Measurements from ENCODE around the gene NBEAL2. TPM values are rescaled to one million over a fixed set of nuclear protein-coding genes. Genes with fewer than 3 reads are reported as not detected.

Gene NBEAL2
- total and polyA plus RNA-seq, 4 donors, result 10.2 to 22.1 (median 16.4) TPM

GRCh38 chr3:47008851-47009224, 29.4 kb downstream of the NBEAL2 start:
- Histone ChIP-seq H3K27ac (ENCODE audit: low read depth, low read length) (no peak overlapping the region), H3K27me3 (ENCODE audit: control insufficient read depth, insufficient read depth, low read length) (no peaks in the 10 kb centered on the region), H3K4me1 (ENCODE audit: control insufficient read depth, insufficient read depth, low read length) (peaks cover 11% of the 10 kb centered on the region), H3K36me3 (ENCODE audit: control insufficient read depth, insufficient read depth, low read length) (peaks cover 55% of the 10 kb centered on the region), H3K9me3 (ENCODE audit: control insufficient read depth, insufficient read depth, low read length) (no peaks in the 10 kb centered on the region), H3K4me3 (ENCODE audit: low read depth, low read length) (peak overlapping the region; percentile 69)
- DNase-seq (ENCODE audit: low read depth in 4 of 6, low spot score in 6 of 6), result no peak
- 8% methylated on average over 21 of the region's 23 CpGs for WGBS (ENCODE audit: insufficient coverage)

DNA sequence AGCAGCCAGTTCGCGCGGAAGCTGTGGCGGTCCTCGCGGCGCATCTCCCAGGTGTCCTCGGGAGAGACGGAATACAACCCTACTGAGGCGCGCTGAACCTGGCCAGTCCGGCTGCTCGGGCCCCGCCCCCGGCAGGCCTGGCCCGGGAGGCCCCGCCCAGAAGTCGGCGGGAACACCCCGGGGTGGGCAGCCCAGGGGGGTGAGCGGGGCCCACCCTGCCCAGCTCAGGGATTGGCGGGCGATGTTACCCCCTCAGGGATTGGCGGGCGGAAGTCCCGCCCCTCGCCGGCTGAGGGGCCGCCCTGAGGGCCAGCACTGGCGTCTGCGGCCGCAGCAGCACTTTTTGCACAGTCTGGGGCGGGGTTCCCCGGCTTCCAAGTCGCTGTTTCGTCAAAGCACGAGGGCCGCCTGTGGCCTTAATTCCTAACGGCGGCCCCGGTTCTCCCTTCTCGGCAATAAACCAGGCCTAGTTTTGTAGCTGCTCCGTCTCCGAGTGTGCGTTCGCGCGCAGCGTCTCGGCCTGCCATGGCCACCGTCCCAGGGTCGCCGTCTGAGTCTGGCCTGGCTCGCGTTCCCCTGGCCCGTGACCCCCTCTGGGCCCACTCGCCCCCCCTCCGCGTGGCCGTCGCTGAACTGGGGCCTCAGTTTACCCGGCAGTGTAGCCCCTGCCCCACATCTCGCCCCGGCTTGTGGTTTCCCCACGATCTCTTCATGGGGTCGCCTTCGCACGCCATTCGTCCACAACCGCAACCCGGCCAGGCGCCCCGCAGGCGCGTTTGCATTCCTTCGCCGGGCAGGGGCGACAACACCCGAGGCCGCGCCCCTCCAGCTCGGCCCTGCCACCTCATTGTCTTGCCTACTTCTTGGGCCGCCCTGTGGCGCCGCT, 30.0 kb downstream of the NBEAL2 start:
- Histone ChIP-seq H3K9me3 (ENCODE audit: control insufficient read depth, insufficient read depth, low read length) (no peaks in the 10 kb centered on the region), H3K4me1 (ENCODE audit: control insufficient read depth, insufficient read depth, low read length) (peaks cover 11% of the 10 kb centered on the region), H3K27ac (ENCODE audit: low read depth, low read length) (peak overlapping the region; percentile 82), H3K27me3 (ENCODE audit: control insufficient read depth, insufficient read depth, low read length) (no peaks in the 10 kb centered on the region), H3K4me3 (ENCODE audit: low read depth, low read length) (peak overlapping the region; percentile 69), H3K36me3 (ENCODE audit: control insufficient read depth, insufficient read depth, low read length) (peaks cover 48% of the 10 kb centered on the region)
- peak; percentile 44 to 97 (median 76) for DNase-seq (ENCODE audit: low read depth in 4 of 6, low spot score in 6 of 6)
- WGBS (ENCODE audit: insufficient coverage), result under 1% methylated on average over 85 of the region's 85 CpGs

- Histone ChIP-seq H3K36me3 (ENCODE audit: control insufficient read depth, insufficient read depth, low read length) (peaks cover 41% of the 10 kb centered on the region), H3K4me1 (ENCODE audit: control insufficient read depth, insufficient read depth, low read length) (peaks cover 11% of the 10 kb centered on the region), H3K27ac (ENCODE audit: low read depth, low read length) (peak overlapping the region; percentile 82), H3K9me3 (ENCODE audit: control insufficient read depth, insufficient read depth, low read length) (no peaks in the 10 kb centered on the region), H3K27me3 (ENCODE audit: control insufficient read depth, insufficient read depth, low read length) (no peaks in the 10 kb centered on the region), H3K4me3 (ENCODE audit: low read depth, low read length) (peak overlapping the region; percentile 69)
- 58% methylated on average over 18 of the region's 23 CpGs for WGBS (ENCODE audit: insufficient coverage)
- DNase-seq (ENCODE audit: low read depth in 4 of 6, low spot score in 6 of 6), result no peak
These were observed 30.7 kb downstream of the NBEAL2 start for GRCh38 chr3:47010111-47010712.

DNA sequence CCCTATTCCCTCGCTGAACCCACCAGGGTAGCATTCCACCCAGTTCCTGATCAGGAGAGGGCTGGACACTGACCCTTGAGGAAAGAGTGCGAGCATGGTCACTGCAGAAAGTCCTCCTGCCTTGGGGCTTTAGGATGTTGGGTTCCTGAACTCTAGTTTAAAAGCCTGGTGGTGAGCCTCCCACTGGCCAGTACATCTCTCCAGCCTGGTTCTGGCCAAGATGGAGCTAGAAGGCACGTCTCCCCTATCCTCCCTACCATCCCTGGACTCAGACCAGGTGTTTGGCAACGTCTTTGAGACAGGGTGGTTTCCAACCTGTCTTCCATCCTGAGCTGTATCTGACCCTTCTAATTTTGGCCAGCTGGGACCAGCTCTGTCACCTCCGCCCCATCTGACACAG, 31.4 kb downstream of the NBEAL2 start:
- WGBS (ENCODE audit: insufficient coverage), result 94% methylated on average over 5 of the region's 5 CpGs
- Histone ChIP-seq H3K4me1 (ENCODE audit: control insufficient read depth, insufficient read depth, low read length) (peaks cover 11% of the 10 kb centered on the region), H3K4me3 (ENCODE audit: low read depth, low read length) (no peak overlapping the region), H3K27me3 (ENCODE audit: control insufficient read depth, insufficient read depth, low read length) (no peaks in the 10 kb centered on the region), H3K36me3 (ENCODE audit: control insufficient read depth, insufficient read depth, low read length) (peaks cover 34% of the 10 kb centered on the region), H3K9me3 (ENCODE audit: control insufficient read depth, insufficient read depth, low read length) (no peaks in the 10 kb centered on the region), H3K27ac (ENCODE audit: low read depth, low read length) (no peak overlapping the region)
- no peak for DNase-seq (ENCODE audit: low read depth in 4 of 6, low spot score in 6 of 6)

GRCh38 chr3:47011371-47011770, 31.9 kb downstream of the NBEAL2 start:
- peaks cover 29% of the 10 kb centered on the region for H3K36me3 ChIP-seq (ENCODE audit: control insufficient read depth, insufficient read depth, low read length)
- no peaks in the 10 kb centered on the region for H3K27me3 ChIP-seq (ENCODE audit: control insufficient read depth, insufficient read depth, low read length)
- peaks cover 11% of the 10 kb centered on the region for H3K4me1 ChIP-seq (ENCODE audit: control insufficient read depth, insufficient read depth, low read length)
- no peak overlapping the region for H3K27ac ChIP-seq (ENCODE audit: low read depth, low read length)
- WGBS (ENCODE audit: insufficient coverage), result 94% methylated on average over 5 of the region's 6 CpGs
- H3K4me3 ChIP-seq (ENCODE audit: low read depth, low read length), result no peak overlapping the region
- no peaks in the 10 kb centered on the region for H3K9me3 ChIP-seq (ENCODE audit: control insufficient read depth, insufficient read depth, low read length)
- no peak for DNase-seq (ENCODE audit: low read depth in 4 of 6, low spot score in 6 of 6)

DNA sequence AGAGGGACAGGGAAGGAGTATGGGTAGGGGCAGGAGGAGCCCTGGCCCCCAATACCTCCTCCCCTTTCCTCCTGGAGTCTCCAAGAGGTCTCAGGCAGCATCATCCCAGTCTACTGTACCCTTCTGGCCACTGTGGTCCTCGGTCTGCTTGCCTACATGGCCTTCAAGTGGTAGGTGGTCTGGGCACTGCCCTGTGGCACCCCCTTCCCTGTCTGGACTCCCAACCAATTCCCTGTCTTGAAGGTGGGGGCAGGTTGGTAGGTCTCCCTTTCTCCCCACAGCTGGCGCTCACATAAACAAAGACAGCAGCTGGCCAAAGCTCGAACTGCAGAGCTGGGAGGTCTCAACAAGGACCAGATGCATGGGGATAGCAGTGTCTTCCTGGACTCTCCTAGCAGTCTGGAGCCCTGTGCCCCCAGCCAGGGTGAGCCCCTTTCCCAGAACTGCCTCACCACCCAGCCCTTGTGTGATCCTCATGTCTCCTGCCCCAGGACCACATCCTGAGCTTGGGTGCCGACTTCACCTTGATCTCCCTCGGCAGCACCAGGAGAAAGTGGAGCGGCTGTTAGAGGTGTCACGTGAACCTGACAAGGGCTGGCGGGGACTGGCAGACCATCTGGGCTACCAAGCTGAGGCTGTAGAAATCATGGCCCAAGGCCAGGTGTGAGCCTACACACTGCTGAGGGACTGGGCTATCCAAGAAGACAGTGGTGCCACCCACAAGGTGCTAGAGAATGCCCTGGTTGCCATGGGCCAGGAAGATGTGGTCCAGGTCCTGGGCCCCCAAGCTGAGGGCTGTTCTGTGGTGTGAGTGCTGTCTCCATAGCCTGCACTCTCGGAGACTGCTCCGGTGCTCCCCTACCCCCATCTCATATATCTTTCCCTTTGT, 33.1 kb downstream of the NBEAL2 start:
- peaks cover 11% of the 10 kb centered on the region for H3K4me1 ChIP-seq (ENCODE audit: control insufficient read depth, insufficient read depth, low read length)
- H3K4me3 ChIP-seq (ENCODE audit: low read depth, low read length), result no peak overlapping the region
- H3K9me3 ChIP-seq (ENCODE audit: control insufficient read depth, insufficient read depth, low read length), result no peaks in the 10 kb centered on the region
- 95% methylated on average over 8 of the region's 10 CpGs for WGBS (ENCODE audit: insufficient coverage)
- no peak overlapping the region for H3K27ac ChIP-seq (ENCODE audit: low read depth, low read length)
- H3K36me3 ChIP-seq (ENCODE audit: control insufficient read depth, insufficient read depth, low read length), result peaks cover 33% of the 10 kb centered on the region
- H3K27me3 ChIP-seq (ENCODE audit: control insufficient read depth, insufficient read depth, low read length), result no peaks in the 10 kb centered on the region
- peak in 1 of 6 donors; percentile 44 for DNase-seq (ENCODE audit: low read depth in 4 of 6, low spot score in 6 of 6)

- Histone ChIP-seq H3K4me1 (ENCODE audit: control insufficient read depth, insufficient read depth, low read length) (peaks cover 11% of the 10 kb centered on the region), H3K27ac (ENCODE audit: low read depth, low read length) (no peak overlapping the region), H3K4me3 (ENCODE audit: low read depth, low read length) (no peak overlapping the region), H3K9me3 (ENCODE audit: control insufficient read depth, insufficient read depth, low read length) (no peaks in the 10 kb centered on the region), H3K27me3 (ENCODE audit: control insufficient read depth, insufficient read depth, low read length) (no peaks in the 10 kb centered on the region), H3K36me3 (ENCODE audit: control insufficient read depth, insufficient read depth, low read length) (peaks cover 31% of the 10 kb centered on the region)
- WGBS (ENCODE audit: insufficient coverage), result 100% methylated on average over 1 of the region's 3 CpGs
- DNase-seq (ENCODE audit: low read depth in 4 of 6, low spot score in 6 of 6), result no peak
These were observed 33.8 kb downstream of the NBEAL2 start for GRCh38 chr3:47013231-47013630.

GRCh38 chr3:47014036-47014435, 34.6 kb downstream of the NBEAL2 start:
- Histone ChIP-seq H3K4me3 (ENCODE audit: low read depth, low read length) (no peak overlapping the region), H3K36me3 (ENCODE audit: control insufficient read depth, insufficient read depth, low read length) (peaks cover 31% of the 10 kb centered on the region), H3K27ac (ENCODE audit: low read depth, low read length) (no peak overlapping the region), H3K27me3 (ENCODE audit: control insufficient read depth, insufficient read depth, low read length) (no peaks in the 10 kb centered on the region), H3K9me3 (ENCODE audit: control insufficient read depth, insufficient read depth, low read length) (no peaks in the 10 kb centered on the region), H3K4me1 (ENCODE audit: control insufficient read depth, insufficient read depth, low read length) (peaks cover 11% of the 10 kb centered on the region)
- DNase-seq (ENCODE audit: low read depth in 4 of 6, low spot score in 6 of 6), result no peak

DNA sequence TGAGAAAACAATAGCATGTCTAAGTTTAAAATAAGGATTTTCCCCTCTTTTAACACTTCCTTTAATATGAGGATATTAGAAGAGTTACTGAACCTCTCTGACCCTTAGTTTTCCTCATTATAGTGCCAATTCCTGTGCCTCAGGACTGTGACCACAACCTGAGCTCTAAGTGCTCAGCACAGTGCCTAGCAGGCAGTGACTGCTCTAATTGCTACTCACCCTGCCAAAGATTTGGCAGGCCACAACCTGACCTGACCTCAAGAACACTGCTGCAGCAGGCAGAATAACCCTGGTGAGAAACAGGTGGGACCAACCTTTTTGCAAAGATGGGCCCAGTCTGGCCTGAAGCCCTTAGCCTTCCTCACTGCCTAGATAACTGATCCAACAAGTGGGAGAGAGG, 35.7 kb downstream of the NBEAL2 start:
- no peak for DNase-seq (ENCODE audit: low read depth in 4 of 6, low spot score in 6 of 6)
- no peaks in the 10 kb centered on the region for H3K27me3 ChIP-seq (ENCODE audit: control insufficient read depth, insufficient read depth, low read length)
- H3K4me1 ChIP-seq (ENCODE audit: control insufficient read depth, insufficient read depth, low read length), result peaks cover 3% of the 10 kb centered on the region
- H3K27ac ChIP-seq (ENCODE audit: low read depth, low read length), result no peak overlapping the region
- no peak overlapping the region for H3K4me3 ChIP-seq (ENCODE audit: low read depth, low read length)
- H3K36me3 ChIP-seq (ENCODE audit: control insufficient read depth, insufficient read depth, low read length), result peaks cover 31% of the 10 kb centered on the region
- no peaks in the 10 kb centered on the region for H3K9me3 ChIP-seq (ENCODE audit: control insufficient read depth, insufficient read depth, low read length)

All from spinal cord (tissue), 10 donors.